Measurements from ENCODE around the gene ATP13A2.

ATP13A2 gene

GRCh38 chr1:17024721-17025120, 13.0 kb upstream of the ATP13A2 start:
- H3K79me2 ChIP-seq (ENCODE audit: insufficient read depth, low read length), result 0 out of 2 replicates have a peak, but pooled peaks cover 2% of the 10 kb centered on the region
- H3K9me3 ChIP-seq (ENCODE audit: insufficient read depth, low read length, severe bottlenecking), result no peaks in the 10 kb centered on the region
- no peak overlapping the region for H3K4me2 ChIP-seq (ENCODE audit: insufficient read depth, low read length)
- no peaks in the 10 kb centered on the region for H3K4me1 ChIP-seq (ENCODE audit: insufficient read depth, low read length)
- no peaks in the 10 kb centered on the region for H3K27me3 ChIP-seq (ENCODE audit: insufficient read depth, low read length, poor library complexity)
- H3K27ac ChIP-seq (ENCODE audit: low read length), result no peak overlapping the region
- H4K20me1 ChIP-seq (ENCODE audit: insufficient read depth, low read length), result no peaks in the 10 kb centered on the region
- no peak overlapping the region for H3K9ac ChIP-seq (ENCODE audit: low read depth, low read length)
- DNase-seq (no peak), ATAC-seq (ENCODE audit: insufficient read depth, low read depth) (no peak)
- TF ChIP-seq EZH2 (IDR thresholded peaks at IDR 0.05; ENCODE audit: borderline replicate concordance, low read depth, low read length, severe bottlenecking) (no peak), CTCF (IDR thresholded peaks at IDR 0.05; ENCODE audit: borderline replicate concordance, extremely low read depth, low read length, poor library complexity, severe bottlenecking) (no peak)
- no peak overlapping the region for H3K4me3 ChIP-seq (ENCODE audit: low read depth in 1 of 2, low read length in 2 of 2)
- H2AFZ ChIP-seq (ENCODE audit: low read depth, low read length), result no peak overlapping the region
- H3K36me3 ChIP-seq (ENCODE audit: insufficient read depth, low read length), result peaks cover 95% of the 10 kb centered on the region

GRCh38 chr1:17023573-17023972, 11.8 kb upstream of the ATP13A2 start:
- Histone ChIP-seq H3K4me2 (ENCODE audit: insufficient read depth, low read length) (no peak overlapping the region), H3K4me3 (ENCODE audit: low read depth in 1 of 2, low read length in 2 of 2) (no peak overlapping the region), H3K9me3 (ENCODE audit: insufficient read depth, low read length, severe bottlenecking) (no peaks in the 10 kb centered on the region), H3K9ac (ENCODE audit: low read depth, low read length) (no peak overlapping the region), H3K27me3 (ENCODE audit: insufficient read depth, low read length, poor library complexity) (no peaks in the 10 kb centered on the region), H3K79me2 (ENCODE audit: insufficient read depth, low read length) (no peaks in the 10 kb centered on the region), H3K36me3 (ENCODE audit: insufficient read depth, low read length) (peaks cover 94% of the 10 kb centered on the region), H4K20me1 (ENCODE audit: insufficient read depth, low read length) (no peaks in the 10 kb centered on the region), H2AFZ (ENCODE audit: low read depth, low read length) (no peak overlapping the region), H3K4me1 (ENCODE audit: insufficient read depth, low read length) (no peaks in the 10 kb centered on the region), H3K27ac (ENCODE audit: low read length) (no peak overlapping the region)
- TF ChIP-seq EZH2 (IDR thresholded peaks at IDR 0.05; ENCODE audit: borderline replicate concordance, low read depth, low read length, severe bottlenecking), result no peak
- no peak for TF ChIP-seq CTCF (IDR thresholded peaks at IDR 0.05; ENCODE audit: borderline replicate concordance, extremely low read depth, low read length, poor library complexity, severe bottlenecking)
- no peak for DNase-seq
- no peak for ATAC-seq (ENCODE audit: insufficient read depth, low read depth)

DNA sequence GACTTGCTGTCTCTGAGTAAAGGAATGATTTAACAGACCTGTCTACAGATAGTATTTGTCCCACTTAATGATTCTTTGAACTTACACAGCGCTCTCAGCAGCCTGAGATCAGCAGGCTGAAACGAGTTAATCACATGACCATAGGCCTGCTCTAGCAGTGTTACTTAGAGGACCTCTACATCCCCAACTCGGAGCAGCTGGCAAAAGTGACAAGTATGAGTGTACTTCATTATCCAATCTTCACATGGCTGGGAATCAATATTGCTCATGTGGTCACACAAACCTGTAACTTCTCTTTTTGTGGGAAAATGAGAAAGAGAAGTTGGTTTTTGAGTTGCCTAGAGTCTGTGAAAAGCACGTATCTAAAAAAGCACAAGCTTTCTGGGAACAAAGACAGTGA, 11.4 kb upstream of the ATP13A2 start:
- no peak overlapping the region for H3K4me3 ChIP-seq (ENCODE audit: low read depth in 1 of 2, low read length in 2 of 2)
- ATAC-seq (ENCODE audit: insufficient read depth, low read depth), result no peak
- H4K20me1 ChIP-seq (ENCODE audit: insufficient read depth, low read length), result no peaks in the 10 kb centered on the region
- no peak overlapping the region for H3K27ac ChIP-seq (ENCODE audit: low read length)
- no peak overlapping the region for H3K4me2 ChIP-seq (ENCODE audit: insufficient read depth, low read length)
- DNase-seq, result no peak
- no peak for TF ChIP-seq CTCF (IDR thresholded peaks at IDR 0.05; ENCODE audit: borderline replicate concordance, extremely low read depth, low read length, poor library complexity, severe bottlenecking)
- no peak for TF ChIP-seq EZH2 (IDR thresholded peaks at IDR 0.05; ENCODE audit: borderline replicate concordance, low read depth, low read length, severe bottlenecking)
- no peaks in the 10 kb centered on the region for H3K79me2 ChIP-seq (ENCODE audit: insufficient read depth, low read length)
- no peak overlapping the region for H2AFZ ChIP-seq (ENCODE audit: low read depth, low read length)
- H3K9ac ChIP-seq (ENCODE audit: low read depth, low read length), result no peak overlapping the region
- peaks cover 94% of the 10 kb centered on the region for H3K36me3 ChIP-seq (ENCODE audit: insufficient read depth, low read length)
- H3K4me1 ChIP-seq (ENCODE audit: insufficient read depth, low read length), result no peaks in the 10 kb centered on the region
- H3K27me3 ChIP-seq (ENCODE audit: insufficient read depth, low read length, poor library complexity), result no peaks in the 10 kb centered on the region
- H3K9me3 ChIP-seq (ENCODE audit: insufficient read depth, low read length, severe bottlenecking), result no peaks in the 10 kb centered on the region

GRCh38 chr1:17021896-17022295, 10.2 kb upstream of the ATP13A2 start:
- H3K9me3 ChIP-seq (ENCODE audit: insufficient read depth, low read length, severe bottlenecking), result no peaks in the 10 kb centered on the region

More at GRCh38 chr1:17021896-17022295, 10.2 kb upstream of the ATP13A2 start:
- Histone ChIP-seq H3K4me2 (ENCODE audit: insufficient read depth, low read length) (no peak overlapping the region), H3K4me3 (ENCODE audit: low read depth in 1 of 2, low read length in 2 of 2) (no peak overlapping the region), H4K20me1 (ENCODE audit: insufficient read depth, low read length) (no peaks in the 10 kb centered on the region), H2AFZ (ENCODE audit: low read depth, low read length) (no peak overlapping the region), H3K36me3 (ENCODE audit: insufficient read depth, low read length) (peaks cover 85% of the 10 kb centered on the region), H3K4me1 (ENCODE audit: insufficient read depth, low read length) (no peaks in the 10 kb centered on the region), H3K27me3 (ENCODE audit: insufficient read depth, low read length, poor library complexity) (no peaks in the 10 kb centered on the region), H3K27ac (ENCODE audit: low read length) (no peak overlapping the region; the same call in 1 of the 2 replicates), H3K9ac (ENCODE audit: low read depth, low read length) (no peak overlapping the region), H3K79me2 (ENCODE audit: insufficient read depth, low read length) (no peaks in the 10 kb centered on the region)
- DNase-seq (no peak), ATAC-seq (ENCODE audit: insufficient read depth, low read depth) (no peak)
- TF ChIP-seq CTCF (IDR thresholded peaks at IDR 0.05; ENCODE audit: borderline replicate concordance, extremely low read depth, low read length, poor library complexity, severe bottlenecking) (no peak), EZH2 (IDR thresholded peaks at IDR 0.05; ENCODE audit: borderline replicate concordance, low read depth, low read length, severe bottlenecking) (no peak)

Measured in DND-41 (cell line).